Measurements from ENCODE around the gene RTBDN. TPM values are rescaled to one million over a fixed set of nuclear protein-coding genes. Genes with fewer than 3 reads are reported as not detected.

RTBDN gene
- total RNA-seq = not detected
- long read RNA-seq = 0 reads

DNA sequence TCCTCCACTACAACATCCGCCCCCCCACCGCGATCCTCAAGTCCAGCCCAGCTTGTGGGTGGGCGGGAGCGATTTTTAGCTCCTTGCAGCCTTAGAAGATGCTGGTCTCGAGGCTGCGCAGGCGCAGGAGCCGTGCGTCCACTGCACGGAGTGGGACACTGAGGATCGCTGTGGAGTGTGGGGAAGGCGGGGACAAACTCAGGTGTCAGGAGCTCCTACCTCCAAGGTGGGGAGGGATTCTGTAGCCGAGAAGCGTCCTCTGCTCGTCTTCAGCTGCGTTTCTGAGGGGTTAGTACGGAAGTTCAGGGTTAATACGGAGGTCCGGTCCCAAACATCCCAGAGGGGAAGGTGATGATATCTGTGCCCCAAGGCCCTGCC is at the start of gene RTBDN:
Gene RTBDN, minus strand, starts transcription at position 14 of the 378 bp plus-strand sequence. CDS start 4,600 bp downstream, outside the sequence.
- Histone ChIP-seq H3K4me3 (peak within 1 kb of the TSS; percentile 40), H3K27ac (no peak within 1 kb of the TSS), H3K4me1 (peaks cover 13% of the 10 kb centered on the region), H3K36me3 (no peaks in the 10 kb centered on the region), H3K9me3 (no peaks in the 10 kb centered on the region), H3K27me3 (peaks cover 91% of the 10 kb centered on the region)
- DNase-seq (no peak), ATAC-seq (no peak)
- intact Hi-C loops (cut with DNase I) = no loop called here
- TF ChIP-seq, protein P1, sequence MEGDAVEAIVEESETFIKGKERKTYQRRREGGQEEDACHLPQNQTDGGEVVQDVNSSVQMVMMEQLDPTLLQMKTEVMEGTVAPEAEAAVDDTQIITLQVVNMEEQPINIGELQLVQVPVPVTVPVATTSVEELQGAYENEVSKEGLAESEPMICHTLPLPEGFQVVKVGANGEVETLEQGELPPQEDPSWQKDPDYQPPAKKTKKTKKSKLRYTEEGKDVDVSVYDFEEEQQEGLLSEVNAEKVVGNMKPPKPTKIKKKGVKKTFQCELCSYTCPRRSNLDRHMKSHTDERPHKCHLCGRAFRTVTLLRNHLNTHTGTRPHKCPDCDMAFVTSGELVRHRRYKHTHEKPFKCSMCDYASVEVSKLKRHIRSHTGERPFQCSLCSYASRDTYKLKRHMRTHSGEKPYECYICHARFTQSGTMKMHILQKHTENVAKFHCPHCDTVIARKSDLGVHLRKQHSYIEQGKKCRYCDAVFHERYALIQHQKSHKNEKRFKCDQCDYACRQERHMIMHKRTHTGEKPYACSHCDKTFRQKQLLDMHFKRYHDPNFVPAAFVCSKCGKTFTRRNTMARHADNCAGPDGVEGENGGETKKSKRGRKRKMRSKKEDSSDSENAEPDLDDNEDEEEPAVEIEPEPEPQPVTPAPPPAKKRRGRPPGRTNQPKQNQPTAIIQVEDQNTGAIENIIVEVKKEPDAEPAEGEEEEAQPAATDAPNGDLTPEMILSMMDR (IDR thresholded peaks at IDR 0.05) = no peak

DNA sequence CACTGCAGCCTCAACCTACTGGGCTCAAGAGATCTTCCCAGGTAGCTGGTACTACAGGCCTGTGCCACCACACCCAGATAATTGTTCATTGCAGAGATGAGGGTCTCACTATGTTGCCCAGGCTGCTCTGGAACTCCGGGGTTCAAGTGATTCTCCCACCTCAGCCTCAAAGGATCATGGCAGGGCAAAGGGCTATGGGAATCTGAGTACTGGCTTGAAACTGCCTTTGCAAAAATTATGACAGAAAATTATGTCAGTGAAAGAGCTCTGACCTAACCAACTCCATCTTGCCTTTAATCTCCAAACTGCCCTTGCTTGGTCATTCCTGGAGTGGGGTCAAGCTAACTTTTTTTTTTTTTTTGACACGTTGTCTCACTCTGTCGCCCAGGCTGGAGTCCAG is 48.2 kb upstream of the RTBDN start:
- no peak overlapping the region for H3K4me3 ChIP-seq
- no peak for ATAC-seq
- peaks cover 12% of the 10 kb centered on the region for H3K27me3 ChIP-seq
- peaks cover 17% of the 10 kb centered on the region for H3K4me1 ChIP-seq
- TF ChIP-seq, protein P1 (IDR thresholded peaks at IDR 0.05) = no peak
- DNase-seq = no peak
- no peaks in the 10 kb centered on the region for H3K9me3 ChIP-seq
- peaks cover 11% of the 10 kb centered on the region for H3K36me3 ChIP-seq
- intact Hi-C loops (cut with DNase I) = no loop called here
- H3K27ac ChIP-seq = no peak overlapping the region

DNA sequence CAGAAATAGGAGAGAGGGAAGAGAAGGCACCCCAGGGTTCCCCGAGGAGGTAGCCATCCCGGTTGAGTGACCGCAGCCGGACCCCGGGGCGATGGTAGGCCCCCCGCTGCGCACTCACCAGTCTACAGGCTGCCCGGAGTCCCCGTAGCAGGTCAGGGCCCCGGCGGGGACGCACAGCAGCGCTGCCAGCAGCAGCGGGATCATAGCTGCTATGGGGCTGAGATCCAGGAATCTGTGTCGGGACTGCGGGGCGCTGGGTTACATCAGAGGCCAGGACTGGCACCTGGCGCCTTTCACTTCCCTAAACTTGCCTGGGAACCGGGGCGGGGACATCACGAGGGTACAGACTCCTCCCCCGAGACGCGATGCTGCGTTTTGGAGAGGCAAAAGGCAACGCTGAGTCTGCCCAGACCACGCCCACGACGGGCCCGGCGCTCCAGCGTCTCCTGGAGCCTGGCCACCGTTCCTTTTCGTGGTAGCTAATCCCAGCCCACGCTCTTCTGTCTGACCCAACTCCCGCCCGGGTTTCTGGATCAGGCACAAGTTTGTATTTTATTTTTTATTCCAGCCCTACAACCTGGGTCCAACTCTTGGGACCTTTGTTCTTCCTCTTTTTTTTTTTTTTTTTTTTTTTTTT is 46.9 kb upstream of the RTBDN start, which contains the start of gene DNASE2:
Gene DNASE2, minus strand, starts transcription at position 278 of the 637 bp plus-strand sequence. Its CDS starts 74 bp downstream, at position 204.
- intact Hi-C loops (cut with DNase I) = no loop called here
- Histone ChIP-seq H3K36me3 (peaks cover 17% of the 10 kb centered on the region), H3K4me1 (peaks cover 17% of the 10 kb centered on the region), H3K27me3 (peaks cover 12% of the 10 kb centered on the region), H3K27ac (peak within 1 kb of the TSS; percentile 87), H3K4me3 (peak within 1 kb of the TSS; percentile 84), H3K9me3 (no peaks in the 10 kb centered on the region)
- DNase-seq = peak; percentile 99
- ATAC-seq = peak; percentile 91
- TF ChIP-seq, protein P1 (IDR thresholded peaks at IDR 0.05) = no peak

DNA sequence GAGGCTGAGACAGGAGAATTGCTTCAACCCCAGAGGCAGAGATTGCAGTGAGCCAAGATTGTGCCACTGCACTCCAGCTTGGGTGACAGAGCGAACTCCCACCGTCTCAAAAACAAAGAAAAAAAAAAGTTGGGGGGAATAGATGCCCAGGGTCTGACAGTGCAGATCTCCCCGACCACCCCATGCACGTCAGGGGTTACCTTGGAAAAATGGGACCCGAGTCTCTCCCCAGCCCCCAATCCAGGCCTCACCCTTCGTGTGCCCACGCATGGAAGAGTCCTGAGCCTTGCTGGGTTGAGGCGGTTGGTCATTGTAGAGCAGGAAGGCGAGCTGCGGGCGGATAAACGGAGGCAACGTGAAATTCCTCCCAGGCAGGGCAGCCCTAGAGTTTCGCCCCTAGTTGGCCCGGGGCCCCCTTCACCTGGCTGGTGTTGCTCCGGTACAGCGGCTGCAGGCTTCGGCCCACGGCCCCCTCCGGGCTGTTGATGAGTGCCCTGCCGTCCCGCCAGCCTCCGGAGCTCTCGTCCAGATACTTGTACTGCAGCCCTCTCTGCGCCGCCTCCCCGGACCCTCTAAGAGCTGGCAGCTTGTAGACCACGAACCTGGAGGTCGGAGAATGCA is 46.3 kb upstream of the RTBDN start:
- intact Hi-C loops (cut with DNase I) = no loop called here
- H3K4me3 ChIP-seq = peak overlapping the region; percentile 84
- DNase-seq = peak; percentile 78
- H3K36me3 ChIP-seq = peaks cover 22% of the 10 kb centered on the region
- H3K27ac ChIP-seq = peak overlapping the region; percentile 87
- no peaks in the 10 kb centered on the region for H3K9me3 ChIP-seq
- peaks cover 12% of the 10 kb centered on the region for H3K27me3 ChIP-seq
- TF ChIP-seq, protein P1 (IDR thresholded peaks at IDR 0.05) = no peak
- peaks cover 13% of the 10 kb centered on the region for H3K4me1 ChIP-seq
- ATAC-seq = peak; percentile 8

DNA sequence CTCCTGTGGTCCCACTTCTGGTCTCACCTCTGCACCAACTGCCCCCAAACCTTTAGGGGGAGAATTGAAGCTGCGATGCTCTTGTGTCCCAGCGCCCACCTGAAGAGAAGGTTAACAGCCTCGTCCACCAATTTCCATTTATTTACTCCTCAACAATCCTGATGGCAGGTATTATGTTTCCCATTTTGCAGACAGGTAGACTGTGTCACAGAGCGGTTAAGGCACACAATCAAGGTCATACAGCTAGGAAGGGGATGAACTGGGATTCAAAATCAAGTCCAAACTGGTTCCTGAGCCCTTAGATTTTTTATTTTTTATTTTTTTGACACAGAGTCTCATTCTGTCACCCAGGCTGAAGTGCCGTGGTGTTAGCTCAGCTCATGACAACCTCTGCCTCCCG is 40.7 kb upstream of the RTBDN start:
- intact Hi-C loops (cut with DNase I) = no loop called here
- Histone ChIP-seq H3K36me3 (peaks cover 22% of the 10 kb centered on the region), H3K27ac (no peak overlapping the region), H3K27me3 (no peaks in the 10 kb centered on the region), H3K9me3 (no peaks in the 10 kb centered on the region), H3K4me3 (no peak overlapping the region), H3K4me1 (no peaks in the 10 kb centered on the region)
- ATAC-seq = no peak
- no peak for DNase-seq
- TF ChIP-seq, protein P1 (IDR thresholded peaks at IDR 0.05) = no peak
